Superior temporal gyrus (tissue), 1 donor: Measurements from ENCODE around the gene STK38L.
"Not testable (repeated sequence)": the region's sequence is repeated elsewhere in the genome, so short reads cannot be mapped to it uniquely, and the experiment has no call there.

Experiments used
- DNase-seq: peaks from one replicate; pipeline ENCODE4 v3.0.0-alpha.2; 2016; ENCODE audit errors: extremely low spot score

The STK38L gene

GRCh38 chr12:27226407-27226929, 17.6 kb upstream of the STK38L start:
- no peak for DNase-seq

DNA sequence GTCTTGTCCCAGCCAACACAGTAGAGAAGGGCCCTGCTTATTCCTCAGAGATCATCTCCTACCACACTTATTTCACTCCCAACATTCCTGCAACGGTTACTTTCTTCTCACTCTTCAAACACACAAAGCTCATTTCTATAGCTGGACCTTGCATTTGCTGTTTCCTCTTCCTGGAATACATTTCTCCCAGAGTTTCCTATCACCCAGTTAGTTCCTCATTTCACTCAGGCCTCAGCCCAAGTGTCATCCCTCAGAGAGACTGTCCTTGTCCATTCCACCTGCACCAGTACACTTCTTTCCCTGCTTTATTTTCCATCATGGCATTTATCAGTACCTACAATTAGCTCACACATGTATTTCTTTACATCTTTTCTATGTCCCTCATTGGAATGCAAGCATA, 14.7 kb upstream of the STK38L start:
- no peak for DNase-seq

- not testable (repeated sequence) for DNase-seq
Observed at GRCh38 chr12:27231374-27231773, 12.7 kb upstream of the STK38L start.

DNA sequence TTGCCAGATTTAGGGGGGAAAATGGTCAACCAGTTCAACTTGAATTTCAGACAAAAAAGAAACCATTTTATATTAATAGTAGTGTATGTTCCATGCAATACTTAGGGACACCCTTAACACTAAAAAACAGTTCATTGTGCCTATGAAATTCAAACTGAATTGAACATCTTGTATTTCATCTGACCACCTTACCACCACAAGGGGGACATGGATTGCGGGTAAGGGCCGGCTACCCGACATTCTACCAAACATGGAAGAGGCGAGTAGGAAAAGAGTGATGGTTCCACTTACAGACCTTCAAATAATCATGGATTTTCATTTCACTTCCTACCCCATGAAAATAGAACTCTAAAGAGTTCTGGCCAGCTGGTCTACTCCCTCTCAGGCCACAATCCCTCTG, 10.3 kb upstream of the STK38L start:
- DNase-seq = no peak

DNA sequence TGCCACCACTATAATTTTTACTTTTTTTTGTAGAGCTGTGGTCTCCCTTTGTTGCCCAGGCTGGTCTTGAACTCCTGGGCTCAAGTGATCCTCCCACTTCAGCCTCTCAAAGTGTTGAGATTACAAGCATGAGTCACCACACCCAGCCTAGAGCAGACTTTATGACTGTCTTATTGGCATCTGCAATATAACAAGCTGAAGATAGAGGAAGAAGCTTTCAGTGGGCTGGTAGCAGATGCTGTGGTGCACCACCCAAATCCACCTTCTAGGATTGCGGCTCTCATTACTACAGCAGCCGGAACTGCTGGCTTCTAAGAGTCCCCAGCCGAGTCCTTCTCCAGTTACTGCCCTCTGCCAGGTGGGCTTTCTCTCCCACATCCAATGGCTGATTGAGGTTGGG, 7.6 kb upstream of the STK38L start:
- no peak for DNase-seq

- no peak for DNase-seq
Observed at GRCh38 chr12:27237790-27238771, 6.0 kb upstream of the STK38L start.

DNA sequence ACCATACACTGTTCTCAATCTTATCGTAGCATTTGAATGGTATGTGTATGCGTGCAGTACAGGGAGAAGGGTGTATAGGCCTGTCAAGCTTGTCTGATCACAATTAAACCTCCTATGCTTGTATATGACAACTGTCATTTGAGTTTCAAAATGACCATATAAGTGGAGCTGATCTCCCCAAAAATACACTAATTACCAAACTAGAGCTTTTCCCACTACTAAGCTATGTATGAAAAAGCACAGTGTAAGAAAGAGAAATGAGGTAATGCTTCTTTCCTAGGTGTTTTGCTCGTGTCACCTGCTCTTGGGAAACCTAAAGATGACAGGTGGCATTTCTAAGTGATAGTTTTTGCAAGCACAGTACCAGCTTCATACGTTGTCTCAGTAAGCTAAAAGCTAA, 1.1 kb upstream of the STK38L start:
- no peak for DNase-seq

DNA sequence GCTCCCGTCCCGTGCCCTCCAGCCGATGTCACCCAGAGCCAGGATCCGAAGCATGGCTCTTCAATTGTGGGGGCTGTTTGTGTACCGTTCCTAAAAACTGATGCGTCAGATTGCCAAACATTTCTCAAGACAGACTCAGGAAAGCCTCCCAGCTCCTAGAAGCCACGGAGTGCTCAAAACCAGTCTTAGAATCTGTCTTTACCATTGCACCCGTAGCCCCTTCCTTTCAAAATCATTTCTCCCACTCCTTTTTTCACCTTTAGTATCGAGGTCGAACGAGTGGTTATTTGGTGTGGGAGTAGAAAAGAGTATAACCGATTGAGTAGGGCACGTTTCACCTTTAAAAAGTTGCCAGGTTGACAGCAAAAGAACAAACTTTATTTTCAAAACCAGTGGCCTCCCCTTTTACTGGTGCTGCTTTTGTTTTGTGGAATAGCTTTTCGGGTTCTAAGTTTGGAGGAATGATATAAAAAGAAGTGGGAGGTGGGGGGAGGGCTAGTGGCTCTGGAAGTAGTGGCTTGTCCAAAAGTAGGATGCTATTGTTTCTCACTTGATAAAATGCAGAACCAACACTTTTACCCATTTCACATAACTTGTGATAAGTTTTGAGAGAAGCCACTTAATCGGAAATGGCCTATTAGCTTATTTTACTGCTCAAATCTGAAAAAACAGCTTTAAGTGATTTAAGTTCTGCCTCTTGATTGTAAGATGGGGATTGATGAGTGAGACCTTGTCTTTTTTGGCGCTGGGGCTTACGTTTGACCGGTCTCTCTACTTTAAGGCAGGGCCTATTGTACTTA, 803 bp downstream of the STK38L start:
- DNase-seq = no peak

DNA sequence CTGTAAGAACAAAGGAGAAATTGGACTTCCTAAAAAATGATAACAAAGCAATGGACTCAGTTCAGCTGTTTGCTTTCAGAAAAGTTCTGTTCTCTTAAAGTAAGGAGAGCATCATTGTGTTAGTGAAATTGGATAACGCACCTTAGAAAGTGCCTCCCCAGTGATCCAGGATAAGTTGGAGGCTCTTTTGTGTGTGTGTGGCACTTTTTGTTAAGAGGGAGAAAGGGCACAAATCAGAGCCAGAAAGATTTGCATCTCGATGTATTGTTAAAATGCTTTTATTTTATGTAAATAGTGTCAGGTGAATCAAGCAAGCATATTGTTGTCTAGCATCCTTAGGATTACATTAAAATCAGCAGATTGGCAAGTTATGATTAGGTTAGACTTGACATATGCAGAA, 2.1 kb downstream of the STK38L start:
- no peak for DNase-seq

DNA sequence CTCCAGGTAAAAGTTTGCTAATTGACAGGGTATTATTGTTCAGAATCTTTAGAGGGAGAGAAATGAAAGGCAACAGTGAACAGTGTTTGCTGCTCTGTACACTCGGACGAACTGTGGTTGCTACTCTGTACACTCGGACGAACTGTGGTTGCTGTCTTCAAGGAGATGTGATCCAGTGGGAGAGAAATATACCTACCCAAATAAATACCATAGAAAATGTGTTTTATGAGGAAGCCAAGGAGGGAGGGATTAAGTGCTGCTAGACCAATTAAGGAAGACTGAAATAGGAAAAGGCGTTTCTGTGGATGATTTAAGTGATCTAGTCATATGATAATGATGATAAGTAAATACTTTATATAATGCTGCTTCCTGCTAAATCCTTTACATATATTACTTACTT, 2.7 kb downstream of the STK38L start:
- DNase-seq = no peak

DNA sequence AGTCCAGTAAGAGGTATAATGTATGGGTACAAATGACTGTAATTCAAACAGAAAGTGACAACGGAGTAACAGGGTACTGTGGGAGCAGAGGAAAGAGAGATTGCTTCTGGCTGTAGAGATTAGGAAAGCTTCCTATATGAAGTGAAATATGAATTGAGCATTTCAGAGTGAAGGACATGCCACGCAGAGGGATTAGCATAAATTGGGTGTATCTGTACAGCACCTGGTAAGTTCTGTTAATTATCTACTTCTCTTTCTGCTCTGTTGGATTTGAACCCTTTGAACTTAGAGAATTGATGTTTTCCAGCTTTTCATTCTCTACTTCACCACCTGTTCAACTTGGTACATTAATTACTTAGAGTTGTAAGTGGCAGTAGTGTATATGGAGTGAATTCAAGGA, 8.8 kb downstream of the STK38L start:
- DNase-seq = no peak

DNA sequence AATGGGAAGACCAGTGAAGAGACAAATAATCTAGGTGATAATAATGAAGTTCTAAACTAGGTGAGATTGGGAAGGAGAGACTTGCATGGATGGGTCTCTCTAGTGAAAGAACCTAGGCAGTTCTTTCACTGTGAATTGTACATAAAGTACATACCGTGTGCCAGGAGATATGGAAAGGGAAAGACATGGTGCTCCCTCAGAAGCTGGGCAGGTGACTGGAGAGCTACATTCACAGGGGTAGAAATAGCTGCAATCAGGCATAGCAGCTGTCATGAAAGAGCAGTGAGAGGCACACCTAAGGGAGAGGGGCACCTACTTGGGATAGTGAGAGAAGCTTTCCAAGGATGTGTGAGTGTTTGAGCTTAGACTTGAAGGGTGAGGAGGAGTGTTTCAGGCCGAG, 9.3 kb downstream of the STK38L start:
- no peak for DNase-seq

DNA sequence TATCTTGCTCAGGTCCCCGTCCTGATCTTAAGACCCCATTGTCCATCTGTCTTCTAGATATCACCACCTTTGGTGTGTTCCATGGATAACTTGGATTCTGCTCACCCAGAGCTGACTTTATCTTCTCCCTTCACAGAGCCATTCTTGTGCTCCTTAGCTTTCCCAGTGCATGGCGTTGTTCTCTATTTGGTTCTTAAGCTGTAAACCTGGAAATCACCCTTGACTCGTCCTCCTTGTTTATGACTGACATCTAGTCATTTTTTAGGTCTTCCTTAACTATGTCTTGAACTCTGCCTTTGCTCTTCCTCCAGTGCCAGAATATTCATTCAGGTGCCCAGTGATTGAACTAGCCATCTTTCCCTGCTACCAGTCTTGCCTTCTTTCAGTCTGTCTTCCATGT, 11.7 kb downstream of the STK38L start:
- DNase-seq = no peak

GRCh38 chr12:27257104-27257843, 13.2 kb downstream of the STK38L start:
- DNase-seq = no peak

- DNase-seq = no peak
Observed at GRCh38 chr12:27260746-27261145, 16.7 kb downstream of the STK38L start.

DNA sequence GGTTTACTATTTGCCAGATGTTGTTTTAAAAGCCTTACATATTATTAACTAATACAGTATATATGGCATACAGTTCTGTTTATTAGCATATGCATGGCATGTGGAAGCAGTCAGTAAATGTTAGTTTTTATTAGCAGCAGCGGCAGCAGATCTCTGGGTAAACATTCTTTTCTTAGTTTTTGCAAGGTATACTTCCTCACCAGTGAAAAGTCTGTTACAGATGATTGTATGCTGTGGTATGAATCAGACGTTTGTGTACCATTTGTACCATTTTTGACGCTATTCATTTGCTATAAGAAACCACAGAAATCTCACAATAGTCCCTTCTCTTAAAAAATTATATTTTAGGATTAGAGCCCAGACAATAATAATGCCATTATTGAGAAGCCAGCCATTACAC, 17.8 kb downstream of the STK38L start:
- no peak for DNase-seq

DNA sequence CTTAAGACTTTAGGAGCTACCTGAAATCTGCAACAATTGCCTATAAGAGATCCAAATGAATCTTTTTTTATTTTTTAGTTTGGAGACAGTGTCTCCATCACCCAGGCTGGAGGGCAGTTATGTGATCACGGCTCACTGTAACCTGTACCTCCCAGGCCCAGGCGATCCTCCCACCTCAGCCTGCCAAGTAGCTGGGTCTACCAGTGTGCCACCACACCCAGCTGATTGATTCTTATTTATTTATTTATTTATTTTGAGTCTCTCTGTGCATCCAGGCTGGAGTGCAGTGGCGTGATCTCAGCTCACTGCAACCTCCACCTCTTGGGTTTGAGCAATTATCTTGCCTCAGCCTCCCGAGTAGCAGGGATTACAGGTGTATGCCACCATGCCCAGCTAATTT, 26.1 kb downstream of the STK38L start:
- no peak for DNase-seq

- DNase-seq = no peak
Observed at GRCh38 chr12:27271206-27271605, 27.1 kb downstream of the STK38L start.

- DNase-seq = no peak
Observed at GRCh38 chr12:27272373-27273028, 28.4 kb downstream of the STK38L start.

DNA sequence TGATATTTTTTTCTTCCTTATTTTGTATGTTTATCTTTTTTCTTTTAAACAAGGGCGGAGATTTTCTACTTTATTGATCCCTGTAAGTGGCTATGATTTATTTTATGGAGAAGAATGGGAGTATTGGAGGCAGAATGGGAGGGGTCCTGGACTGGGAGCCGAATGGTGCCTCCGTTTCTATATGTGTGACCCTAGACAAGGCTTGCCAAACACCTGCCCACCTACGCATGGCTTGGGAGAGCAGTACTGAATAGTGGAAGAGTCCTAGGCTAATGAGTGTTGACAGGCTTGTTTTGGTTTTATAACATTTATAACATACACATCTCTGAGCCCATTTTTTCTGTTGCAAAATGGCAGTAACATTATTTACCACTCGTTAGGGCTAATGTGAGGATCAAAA, 29.0 kb downstream of the STK38L start:
- no peak for DNase-seq

DNA sequence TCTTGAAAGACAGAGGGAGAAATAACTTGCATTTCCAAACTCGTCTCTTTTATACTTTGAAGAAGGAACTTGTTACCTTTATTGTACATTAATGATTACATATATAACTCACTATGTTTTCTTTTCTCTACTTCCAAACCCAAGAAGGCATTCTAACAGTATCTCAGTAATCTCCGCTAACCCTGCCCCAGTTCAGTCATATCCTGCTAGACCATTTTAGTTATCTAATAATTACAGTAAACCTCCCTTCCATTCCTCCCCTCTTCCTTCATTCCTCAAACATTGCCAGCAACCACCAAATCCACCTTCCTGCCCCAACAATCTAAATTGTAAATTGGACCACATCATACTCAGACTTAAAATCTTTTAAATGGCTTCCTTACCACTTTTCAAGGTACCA, 30.6 kb downstream of the STK38L start:
- DNase-seq = no peak
